ENCODE data around the gene PLSCR5. TPM values are rescaled to one million over a fixed set of nuclear protein-coding genes. Genes with fewer than 3 reads are reported as not detected.

The PLSCR5 gene, protein sequence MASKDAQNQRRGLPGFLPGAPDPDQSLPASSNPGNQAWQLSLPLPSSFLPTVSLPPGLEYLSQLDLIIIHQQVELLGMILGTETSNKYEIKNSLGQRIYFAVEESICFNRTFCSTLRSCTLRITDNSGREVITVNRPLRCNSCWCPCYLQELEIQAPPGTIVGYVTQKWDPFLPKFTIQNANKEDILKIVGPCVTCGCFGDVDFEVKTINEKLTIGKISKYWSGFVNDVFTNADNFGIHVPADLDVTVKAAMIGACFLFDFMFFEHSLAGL
- total RNA-seq, result not detected in 2 replicates

DNA sequence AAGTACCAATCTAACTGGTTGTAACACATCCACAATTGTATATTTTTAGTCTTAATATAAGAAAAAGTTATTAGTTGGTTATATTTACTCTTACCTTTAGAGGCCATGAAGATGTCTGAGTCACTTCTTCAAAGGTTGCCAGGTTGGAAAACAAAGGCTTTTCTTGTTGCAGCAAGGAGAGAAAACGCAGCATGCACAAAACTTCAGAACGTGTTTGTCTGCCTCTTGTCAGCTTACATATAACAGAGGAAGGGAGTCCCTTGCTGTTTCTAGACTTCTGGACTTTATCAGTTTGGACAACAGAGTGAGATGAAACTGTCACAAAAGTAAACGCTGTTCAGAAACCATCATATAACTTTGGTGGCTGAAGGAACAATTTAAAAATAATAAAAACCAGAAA lies at the start of gene PLSCR5:
Gene PLSCR5 (minus strand): TSS at position 241 of the 400 bp plus-strand sequence. CDS start 134 bp downstream, at position 107.

DNA sequence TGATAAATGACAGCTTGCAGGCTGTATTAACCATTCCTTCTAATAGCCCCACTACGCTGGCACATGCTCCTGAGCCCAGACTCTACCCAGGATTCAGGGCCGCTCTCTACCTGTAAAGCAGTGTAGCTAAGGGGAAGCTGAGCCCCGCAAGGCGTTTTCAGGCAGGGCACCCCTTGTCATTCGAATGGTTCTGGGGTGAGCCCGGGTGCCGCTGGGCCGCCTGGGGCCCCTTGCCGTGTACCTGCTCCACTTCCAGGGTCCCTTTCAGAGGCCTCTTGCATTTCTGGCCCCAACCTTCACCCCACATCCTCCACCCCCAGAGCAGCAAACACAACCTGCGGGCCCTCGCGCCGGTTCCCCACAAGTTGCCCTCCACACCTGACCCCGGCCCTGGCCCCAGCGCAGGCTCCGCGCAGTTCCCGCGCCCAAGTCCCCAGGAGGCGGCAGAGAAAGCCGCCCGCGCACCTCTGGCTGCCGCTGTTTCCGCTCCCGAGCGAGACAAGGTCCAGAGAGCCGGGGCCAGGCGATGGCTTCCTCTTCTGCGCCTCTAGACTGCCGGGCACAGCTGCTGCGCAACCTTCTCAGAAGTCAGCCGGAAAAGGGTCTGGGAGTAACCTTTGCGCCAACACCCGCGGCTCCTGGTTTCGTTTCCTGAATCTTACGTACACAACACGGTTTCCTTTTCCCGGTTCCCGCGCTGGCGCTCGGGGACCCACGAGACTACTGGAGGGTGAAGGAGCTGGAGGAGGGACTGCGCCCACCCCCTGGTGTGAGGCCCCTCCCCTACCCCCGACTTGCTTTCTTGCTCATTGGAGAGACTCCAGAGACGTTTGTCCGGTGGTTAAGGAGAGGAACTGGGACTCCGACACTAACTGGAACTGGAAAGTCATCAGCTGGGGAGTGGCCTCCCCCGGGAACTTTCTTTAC lies 60.9 kb downstream of the PLSCR5 start, which contains the start of gene PLSCR1:
Gene PLSCR1 (minus strand): TSS at position 606 of the 927 bp plus-strand sequence. CDS start 8,055 bp downstream, outside the sequence.

Other genes starting within 250 kb of the PLSCR5 start
- gene PLSCR2, start 135.8 kb downstream of the PLSCR5 start, total RNA-seq, result 0.18 TPM in 1 of 2 replicates, not detected in the other
- 27.1 and 34.4 TPM in 2 replicates for gene PLSCR1, start 60.7 kb downstream of the PLSCR5 start, total RNA-seq

Data from endothelial cell of coronary artery (primary cell).